SK-N-SH (cell line): Measurements from ENCODE around the gene NAV2. TPM values are rescaled to one million over a fixed set of nuclear protein-coding genes. Genes with fewer than 3 reads are reported as not detected.

Experiments
- CTCF ChIA-PET: fragments of 300-600, 350-600 bp; formaldehyde crosslinking; extraction: SDS; loops from one replicate; lab custom pipeline; 2021; lab: Yijun Ruan, JAX
- POLR2A ChIA-PET: fragments of 350-600 bp; sonication (Branson Sonifier 250); formaldehyde crosslinking; extraction: SDS; loops from one replicate; lab custom pipeline; 2020; ENCODE audit warnings: antibody characterized with exemption, inconsistent platforms; lab: Yijun Ruan, JAX
- DNase-seq: peaks from one replicate; pipeline ENCODE4 v3.0.0; 2012
- H2AFZ ChIP-seq: fragments of 200-600 bp; sonication (generic); 2 replicates; pipeline ENCODE4 v1.8.1; 2016; ENCODE audit warnings: antibody characterized with exemption, mild to moderate bottlenecking, low read depth
- H3F3A ChIP-seq: fragments of 200-600 bp; sonication (generic); replicated peaks from 2 replicates; pipeline ENCODE3; 2016; ENCODE audit warnings: antibody characterized with exemption, mild to moderate bottlenecking; ENCODE audit not compliant: insufficient read depth
- H3K27ac ChIP-seq, 2 experiments: fragments of 200-500 bp in 1 of 2; fragments of 200-600 bp in 1 of 2; sonication (Bioruptor generic) in 1 of 2; sonication (generic), shearing (Covaris generic) in 1 of 2; 2 replicates each; pipeline versions ENCODE4 v1.5.1 to v1.6.1; 2014 to 2016; ENCODE audit warnings: low read depth in 2 of 2, inconsistent platforms in 1 of 2, low read length in 1 of 2, mild to moderate bottlenecking in 1 of 2, mixed read lengths in 1 of 2
- H3K27me3 ChIP-seq: fragments of 200-600 bp; sonication (generic), shearing (Covaris generic); 2 replicates; pipeline ENCODE4 v1.6.1; 2016; ENCODE audit warnings: mixed run types; ENCODE audit not compliant: insufficient read depth
- H3K36me3 ChIP-seq, 2 experiments: fragments of 200-500 bp in 1 of 2; fragments of 200-600 bp in 1 of 2; sonication (Bioruptor generic) in 1 of 2; sonication (generic) in 1 of 2; replicated peaks in 1 of 2; 2 replicates each; pipeline versions ENCODE3 to v1.5.1; 2014 to 2016; ENCODE audit warnings: low read length in 1 of 2, mild to moderate bottlenecking in 1 of 2; ENCODE audit not compliant: insufficient read depth in 2 of 2, control insufficient read depth in 1 of 2
- H3K4me1 ChIP-seq, 2 experiments: fragments of 200-500 bp in 1 of 2; fragments of 200-600 bp in 1 of 2; sonication (Bioruptor generic) in 1 of 2; sonication (generic), shearing (Covaris generic) in 1 of 2; 2 replicates each; pipeline versions ENCODE4 v1.5.1 to v1.6.1; 2014 to 2016; ENCODE audit warnings: low read depth in 1 of 2, low read length in 1 of 2, mixed run types in 1 of 2; ENCODE audit not compliant: insufficient read depth in 2 of 2, control insufficient read depth in 1 of 2
- H3K4me2 ChIP-seq: fragments of 200-600 bp; sonication (generic), shearing (Covaris generic); 2 replicates; pipeline ENCODE4 v1.6.1; 2017; ENCODE audit warnings: mixed run types
- H3K4me3 ChIP-seq, 2 experiments: fragments of 200-500 bp in 1 of 2; fragments of 200-600 bp in 1 of 2; sonication (Bioruptor generic) in 1 of 2; sonication (generic), shearing (Covaris generic) in 1 of 2; 2 replicates each; pipeline versions ENCODE4 v1.5.1 to v1.8.1; 2014 to 2016; ENCODE audit warnings: low read depth in 2 of 2, inconsistent platforms in 1 of 2, low read length in 1 of 2, mild to moderate bottlenecking in 1 of 2, mixed read lengths in 1 of 2, moderate library complexity in 1 of 2
- H3K79me2 ChIP-seq: fragments of 200-600 bp; sonication (generic); 2 replicates; pipeline ENCODE4 v1.8.1; 2017; ENCODE audit warnings: mild to moderate bottlenecking; ENCODE audit not compliant: insufficient read depth
- H3K9ac ChIP-seq: fragments of 200-600 bp; sonication (generic); 2 replicates; pipeline ENCODE4 v1.6.1; 2017; ENCODE audit warnings: mixed run types
- H3K9me2 ChIP-seq: fragments of 200-600 bp; sonication (generic); 2 replicates; pipeline ENCODE4 v1.6.1; 2017; ENCODE audit warnings: mixed run types
- H3K9me3 ChIP-seq: fragments of 200-600 bp; sonication (generic); 2 replicates; pipeline ENCODE4 v1.6.1; 2017; ENCODE audit warnings: mixed run types, mild to moderate bottlenecking, moderate library complexity
- H4K20me1 ChIP-seq: fragments of 200-600 bp; sonication (generic); 2 replicates; pipeline ENCODE4 v1.6.1; 2017; ENCODE audit warnings: mild to moderate bottlenecking, mixed run types; ENCODE audit not compliant: insufficient read depth
- CTCF ChIP-seq: fragments of 200-600 bp; sonication (generic); IDR thresholded peaks from 2 replicates; pipeline ENCODE4 v1.6.1; 2017; ENCODE audit warnings: antibody characterized with exemption, mild to moderate bottlenecking, moderate library complexity
- ELF1 ChIP-seq: IDR thresholded peaks from 2 replicates; pipeline ENCODE4 v1.4.0; 2012
- EP300 ChIP-seq, 2 experiments: IDR thresholded peaks; 2 replicates each; pipeline versions ENCODE4 v1.4.0 to v1.6.1; 2012; ENCODE audit warnings: borderline replicate concordance in 1 of 2, low read depth in 1 of 2, low read length in 1 of 2
- FOXJ3 ChIP-seq: sonication (generic); formaldehyde crosslinking; IDR thresholded peaks from 2 replicates; pipeline ENCODE4 v1.5.1; 2020; ENCODE audit warnings: mild to moderate bottlenecking, missing genetic modification reagents
- FOXM1 ChIP-seq: IDR thresholded peaks from 2 replicates; pipeline ENCODE4 v1.4.0; 2012; ENCODE audit warnings: low read depth, mild to moderate bottlenecking
- GABPA ChIP-seq: IDR thresholded peaks from 2 replicates; pipeline ENCODE4 v1.4.0; 2012; ENCODE audit warnings: low read depth, mild to moderate bottlenecking
- GATA2 ChIP-seq: sonication (generic); formaldehyde crosslinking; IDR thresholded peaks from 2 replicates; pipeline ENCODE4 v1.5.0; 2020; ENCODE audit warnings: mild to moderate bottlenecking, missing genetic modification reagents
- IRF3 ChIP-seq: fragments of 150-350 bp; IDR thresholded peaks from 2 replicates; pipeline ENCODE4 v1.6.1; 2016; ENCODE audit warnings: mild to moderate bottlenecking, low read depth, low read length
- JUND ChIP-seq: IDR thresholded peaks from 2 replicates; pipeline ENCODE4 v1.4.0; 2012
- MXI1 ChIP-seq: IDR thresholded peaks from 2 replicates; pipeline ENCODE4 v1.6.1; 2012; ENCODE audit warnings: mild to moderate bottlenecking, low read depth, low read length, improper control_type of control experiment
- NRF1 ChIP-seq: IDR thresholded peaks from 2 replicates; pipeline ENCODE4 v1.6.1; 2012; ENCODE audit warnings: low read depth, mild to moderate bottlenecking, low read length
- POLR2AphosphoS5 ChIP-seq: IDR thresholded peaks from 2 replicates; pipeline ENCODE4 v1.6.1; 2012; ENCODE audit warnings: low read depth, low read length
- RCOR1 ChIP-seq: fragments of 150-350 bp; IDR thresholded peaks from 2 replicates; pipeline ENCODE4 v1.6.1; 2017; ENCODE audit warnings: antibody characterized with exemption, low read length
- RFX5 ChIP-seq: IDR thresholded peaks from 2 replicates; pipeline ENCODE4 v1.6.1; 2012; ENCODE audit warnings: mild to moderate bottlenecking, improper control_type of control experiment, low read length
- SIN3A ChIP-seq: IDR thresholded peaks from 2 replicates; pipeline ENCODE4 v1.6.1; 2012; ENCODE audit warnings: low read depth, mild to moderate bottlenecking, low read length, moderate library complexity, borderline replicate concordance
- TAF1 ChIP-seq: IDR thresholded peaks from 2 replicates; pipeline ENCODE4 v1.6.1; 2012; ENCODE audit warnings: low read depth, mild to moderate bottlenecking, low read length, moderate library complexity, borderline replicate concordance
- USF2 ChIP-seq: fragments of 150-350 bp; IDR thresholded peaks from 2 replicates; pipeline ENCODE4 v1.6.1; 2017; ENCODE audit warnings: antibody characterized with exemption, low read length, low read depth, borderline replicate concordance
- ZBTB33 ChIP-seq: IDR thresholded peaks from 2 replicates; pipeline ENCODE4 v1.4.0; 2012; ENCODE audit warnings: low read depth, borderline replicate concordance
- WGBS: methylation state at CpG from one replicate; pipeline ENCODE4 v1.1.6; 2017; ENCODE audit warnings: low lambda C conversion rate; 5-methylcytosine and 5-hydroxymethylcytosine counted together
- polyA plus RNA-seq, 3 experiments: library from polyadenylated mRNA; depleted of rRNA; stranded (reverse); fragments of >200 nt; gene quantifications; 2 replicates each; pipeline ENCODE4 v1.2.3, GENCODE V29; 2012

NAV2 gene
- polyA plus RNA-seq, 1 of the 3 experiments (the other 2 are of a cell fraction) = 26.2 TPM

- CTCF ChIA-PET = no interaction called here
Measured at GRCh38 chr11:19968860-19969259, 256.2 kb downstream of the NAV2 start.

More at GRCh38 chr11:19968860-19969259, 256.2 kb downstream of the NAV2 start:
- H2AFZ ChIP-seq = no peak overlapping the region
- TF ChIP-seq MXI1 (no peak), SIN3A (no peak), EP300 (IDR thresholded peaks at IDR 0.05; ENCODE audit: borderline replicate concordance in 1 of 2, low read depth in 1 of 2, low read length in 1 of 2) (no peak), FOXJ3 (CRISPR knock-in tag) (no peak), TAF1 (no peak), IRF3 (no peak), RFX5 (no peak), ELF1 (no peak), GATA2 (CRISPR knock-in tag) (no peak), GABPA (no peak), NRF1 (no peak), POLR2AphosphoS5 (no peak), JUND (no peak), FOXM1 (no peak), RCOR1 (no peak), CTCF (no peak), ZBTB33 (no peak), USF2 (no peak)
- POLR2A ChIA-PET = no interaction called here
- H3K4me3 ChIP-seq = no peak overlapping the region
- no peak overlapping the region for H3K9ac ChIP-seq
- H3K36me3 ChIP-seq = peaks cover 66 to 71% of the 10 kb centered on the region in 2 experiments
- no peaks in the 10 kb centered on the region for H3K9me2 ChIP-seq
- no peak overlapping the region for H3K27ac ChIP-seq
- peaks cover 100% of the 10 kb centered on the region for H3K79me2 ChIP-seq
- 98% methylated on average over 5 of the region's 5 CpGs for WGBS
- no peaks in the 10 kb centered on the region for H3K9me3 ChIP-seq
- DNase-seq = no peak
- peaks cover 0 to 8% of the 10 kb centered on the region in 2 experiments; a peak in 1 of 4 replicates for H3K4me1 ChIP-seq
- peaks cover 17% of the 10 kb centered on the region for H3F3A ChIP-seq
- peaks cover 59% of the 10 kb centered on the region for H4K20me1 ChIP-seq
- no peak overlapping the region for H3K4me2 ChIP-seq
- no peaks in the 10 kb centered on the region for H3K27me3 ChIP-seq
